Tibial nerve (tissue), 4 donors: ENCODE data around the gene FGR.

Experiments
- EP300 ChIP-seq, 2 donors: sonication (generic); formaldehyde crosslinking; IDR thresholded peaks; one replicate each; pipeline ENCODE4 v1.6.1; 2017; ENCODE audit warnings: antibody characterized with exemption in 2 of 2, mild to moderate bottlenecking in 1 of 2
- POLR2A ChIP-seq, 2 donors: fragments of 450-650 bp; IDR thresholded peaks; one replicate each; pipeline ENCODE4 v1.6.1; 2017; ENCODE audit warnings: antibody characterized with exemption in 2 of 2, mild to moderate bottlenecking in 2 of 2, moderate library complexity in 2 of 2
- TF ChIP-seq, protein P1 (sequence below), 5 experiments: fragments of 200-600 bp in 3 of 5; fragments of 450-650 bp in 2 of 5; sonication (generic) in 3 of 5; IDR thresholded peaks; one replicate each; pipeline ENCODE4 v1.5.1; 2016 to 2019; ENCODE audit warnings: antibody characterized with exemption in 5 of 5, mild to moderate bottlenecking in 3 of 5, moderate library complexity in 2 of 5

- TF ChIP-seq, protein P1, sequence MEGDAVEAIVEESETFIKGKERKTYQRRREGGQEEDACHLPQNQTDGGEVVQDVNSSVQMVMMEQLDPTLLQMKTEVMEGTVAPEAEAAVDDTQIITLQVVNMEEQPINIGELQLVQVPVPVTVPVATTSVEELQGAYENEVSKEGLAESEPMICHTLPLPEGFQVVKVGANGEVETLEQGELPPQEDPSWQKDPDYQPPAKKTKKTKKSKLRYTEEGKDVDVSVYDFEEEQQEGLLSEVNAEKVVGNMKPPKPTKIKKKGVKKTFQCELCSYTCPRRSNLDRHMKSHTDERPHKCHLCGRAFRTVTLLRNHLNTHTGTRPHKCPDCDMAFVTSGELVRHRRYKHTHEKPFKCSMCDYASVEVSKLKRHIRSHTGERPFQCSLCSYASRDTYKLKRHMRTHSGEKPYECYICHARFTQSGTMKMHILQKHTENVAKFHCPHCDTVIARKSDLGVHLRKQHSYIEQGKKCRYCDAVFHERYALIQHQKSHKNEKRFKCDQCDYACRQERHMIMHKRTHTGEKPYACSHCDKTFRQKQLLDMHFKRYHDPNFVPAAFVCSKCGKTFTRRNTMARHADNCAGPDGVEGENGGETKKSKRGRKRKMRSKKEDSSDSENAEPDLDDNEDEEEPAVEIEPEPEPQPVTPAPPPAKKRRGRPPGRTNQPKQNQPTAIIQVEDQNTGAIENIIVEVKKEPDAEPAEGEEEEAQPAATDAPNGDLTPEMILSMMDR (IDR thresholded peaks at IDR 0.05): no peak
- TF ChIP-seq EP300 (IDR thresholded peaks at IDR 0.05): no peak
- TF ChIP-seq POLR2A (IDR thresholded peaks at IDR 0.05): no peak
Measured at GRCh38 chr1:27609618-27610240, 25.3 kb downstream of the FGR start.
